Right lobe of liver (tissue), 4 donors: ENCODE results near the gene FNDC10.
"Not testable (repeated sequence)": the region's sequence is repeated elsewhere in the genome, so short reads cannot be mapped to it uniquely, and the experiment has no call there.

Experiments used
- POLR2A ChIP-seq: fragments of 450-650 bp; IDR thresholded peaks from one replicate; pipeline ENCODE4 v1.6.1; 2017; ENCODE audit warnings: antibody characterized with exemption, mild to moderate bottlenecking
- TF ChIP-seq, protein P1 (sequence below), 4 donors: fragments of 200-600 bp in 3 of 4; fragments of 450-650 bp in 1 of 4; IDR thresholded peaks; one replicate each; pipeline versions ENCODE4 v1.5.1 to v1.8.0; 2016 to 2022; ENCODE audit warnings: antibody characterized with exemption in 4 of 4, mild to moderate bottlenecking in 2 of 4
- donor health status: DM: no; HTN: no; CAD: no.
- donor health status: DM: no; HTN: no; CAD: no.
- donor health status: DM: no; HTN: yes; CAD: no.

- not testable (repeated sequence) for TF ChIP-seq POLR2A
- TF ChIP-seq, protein P1, sequence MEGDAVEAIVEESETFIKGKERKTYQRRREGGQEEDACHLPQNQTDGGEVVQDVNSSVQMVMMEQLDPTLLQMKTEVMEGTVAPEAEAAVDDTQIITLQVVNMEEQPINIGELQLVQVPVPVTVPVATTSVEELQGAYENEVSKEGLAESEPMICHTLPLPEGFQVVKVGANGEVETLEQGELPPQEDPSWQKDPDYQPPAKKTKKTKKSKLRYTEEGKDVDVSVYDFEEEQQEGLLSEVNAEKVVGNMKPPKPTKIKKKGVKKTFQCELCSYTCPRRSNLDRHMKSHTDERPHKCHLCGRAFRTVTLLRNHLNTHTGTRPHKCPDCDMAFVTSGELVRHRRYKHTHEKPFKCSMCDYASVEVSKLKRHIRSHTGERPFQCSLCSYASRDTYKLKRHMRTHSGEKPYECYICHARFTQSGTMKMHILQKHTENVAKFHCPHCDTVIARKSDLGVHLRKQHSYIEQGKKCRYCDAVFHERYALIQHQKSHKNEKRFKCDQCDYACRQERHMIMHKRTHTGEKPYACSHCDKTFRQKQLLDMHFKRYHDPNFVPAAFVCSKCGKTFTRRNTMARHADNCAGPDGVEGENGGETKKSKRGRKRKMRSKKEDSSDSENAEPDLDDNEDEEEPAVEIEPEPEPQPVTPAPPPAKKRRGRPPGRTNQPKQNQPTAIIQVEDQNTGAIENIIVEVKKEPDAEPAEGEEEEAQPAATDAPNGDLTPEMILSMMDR (IDR thresholded peaks at IDR 0.05): not testable (repeated sequence)
Measured at GRCh38 chr1:1557688-1558087, 42.2 kb downstream of the FNDC10 start.
